Fibroblast of villous mesenchyme (primary cell): ENCODE results near the gene TMA7. TPM values are rescaled to one million over a fixed set of nuclear protein-coding genes. Genes with fewer than 3 reads are reported as not detected.

Experiments used
- DNase-seq: peaks from one replicate; pipeline ENCODE4 v3.0.0-alpha.2; 2010; ENCODE audit warnings: low read depth
- H3K4me3 ChIP-seq: 2 replicates; pipeline ENCODE4 v1.5.1; 2011; ENCODE audit warnings: low read depth, mild to moderate bottlenecking, low read length
- total RNA-seq: library from RNA; depleted of rRNA; stranded (reverse); fragments of >200 nt; gene quantifications from 2 replicates; pipeline ENCODE4 v1.2.3, GENCODE V29; 2012
- TF ChIP-seq, protein P1 (sequence below): IDR thresholded peaks from 2 replicates; pipeline ENCODE4 v1.5.1; 2012; ENCODE audit warnings: low read depth, mild to moderate bottlenecking, low read length; ENCODE audit not compliant: insufficient read depth

The TMA7 gene
- 186 and 216 TPM in 2 replicates for total RNA-seq

DNA sequence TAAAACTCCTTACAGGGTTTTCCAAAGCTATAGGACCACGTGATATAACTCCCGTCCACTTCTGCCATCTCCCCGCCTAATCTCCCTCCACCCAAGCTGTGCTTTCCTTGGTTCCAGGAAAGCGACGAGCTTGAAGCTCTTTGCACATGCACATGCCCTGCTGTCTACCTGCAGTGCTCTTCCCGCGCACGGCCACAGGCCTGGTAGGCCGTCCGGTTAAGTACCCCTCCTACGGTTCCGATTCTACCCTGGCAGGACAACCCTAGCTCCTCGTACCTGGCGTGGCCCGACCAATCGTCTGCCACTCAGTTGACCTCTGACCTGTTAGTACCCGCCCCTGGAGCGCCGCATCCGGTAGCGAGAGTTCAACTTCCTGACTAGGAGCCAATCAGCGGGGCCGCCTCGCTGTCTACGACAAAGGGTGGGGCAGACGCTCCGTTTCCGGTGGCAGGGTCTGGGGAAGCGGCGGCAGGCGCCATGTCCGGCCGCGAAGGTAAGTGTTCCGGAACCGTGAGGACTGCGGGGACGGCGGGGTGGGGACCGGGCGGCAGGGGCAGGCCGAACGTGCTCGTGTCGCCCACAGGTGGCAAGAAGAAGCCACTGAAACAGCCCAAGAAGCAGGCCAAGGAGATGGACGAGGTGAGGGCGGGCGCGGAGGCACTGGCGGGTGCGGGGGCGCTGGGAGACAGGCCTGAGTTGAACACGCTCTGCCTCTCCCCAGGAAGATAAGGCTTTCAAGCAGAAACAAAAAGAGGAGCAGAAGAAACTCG is at the start of gene TMA7, which contains the start of gene CCDC51:
TSS of gene TMA7 (plus strand) at position 438 of the 770 bp plus-strand sequence. CDS start at position 478, 40 bp downstream.
TSS of gene CCDC51 (minus strand) at position 300 of the 770 bp plus-strand sequence. CDS start 4,991 bp downstream, outside the sequence.
- H3K4me3 ChIP-seq = peak within 1 kb of the TSS; percentile 85
- DNase-seq = peak; percentile 96
- TF ChIP-seq, protein P1, sequence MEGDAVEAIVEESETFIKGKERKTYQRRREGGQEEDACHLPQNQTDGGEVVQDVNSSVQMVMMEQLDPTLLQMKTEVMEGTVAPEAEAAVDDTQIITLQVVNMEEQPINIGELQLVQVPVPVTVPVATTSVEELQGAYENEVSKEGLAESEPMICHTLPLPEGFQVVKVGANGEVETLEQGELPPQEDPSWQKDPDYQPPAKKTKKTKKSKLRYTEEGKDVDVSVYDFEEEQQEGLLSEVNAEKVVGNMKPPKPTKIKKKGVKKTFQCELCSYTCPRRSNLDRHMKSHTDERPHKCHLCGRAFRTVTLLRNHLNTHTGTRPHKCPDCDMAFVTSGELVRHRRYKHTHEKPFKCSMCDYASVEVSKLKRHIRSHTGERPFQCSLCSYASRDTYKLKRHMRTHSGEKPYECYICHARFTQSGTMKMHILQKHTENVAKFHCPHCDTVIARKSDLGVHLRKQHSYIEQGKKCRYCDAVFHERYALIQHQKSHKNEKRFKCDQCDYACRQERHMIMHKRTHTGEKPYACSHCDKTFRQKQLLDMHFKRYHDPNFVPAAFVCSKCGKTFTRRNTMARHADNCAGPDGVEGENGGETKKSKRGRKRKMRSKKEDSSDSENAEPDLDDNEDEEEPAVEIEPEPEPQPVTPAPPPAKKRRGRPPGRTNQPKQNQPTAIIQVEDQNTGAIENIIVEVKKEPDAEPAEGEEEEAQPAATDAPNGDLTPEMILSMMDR = no peak

DNA sequence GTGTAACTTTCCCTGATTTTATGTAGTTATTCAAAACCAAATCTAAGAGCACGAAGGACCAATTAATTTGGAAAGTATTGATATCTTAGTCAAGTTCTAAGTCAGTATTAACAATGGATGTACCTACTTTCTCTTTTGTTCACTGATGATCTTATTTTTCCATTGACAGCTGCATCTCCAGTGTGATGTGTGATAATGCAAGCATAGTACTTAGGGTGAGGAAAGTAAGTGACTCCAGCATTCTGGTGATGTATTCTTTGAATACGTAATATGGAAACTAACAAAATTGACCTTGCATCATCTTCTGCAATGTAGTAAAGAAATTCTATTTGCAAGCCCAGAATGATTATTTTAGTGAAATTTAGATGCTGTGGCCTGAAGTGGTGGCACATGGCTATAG is 45.7 kb upstream of the TMA7 start:
- TF ChIP-seq, protein P1 = no peak
- no peak for DNase-seq
- no peak overlapping the region for H3K4me3 ChIP-seq

GRCh38 chr3:48395714-48396113 is 44.3 kb upstream of the TMA7 start:
- TF ChIP-seq, protein P1 = no peak
- DNase-seq = no peak
- H3K4me3 ChIP-seq = no peak overlapping the region

DNA sequence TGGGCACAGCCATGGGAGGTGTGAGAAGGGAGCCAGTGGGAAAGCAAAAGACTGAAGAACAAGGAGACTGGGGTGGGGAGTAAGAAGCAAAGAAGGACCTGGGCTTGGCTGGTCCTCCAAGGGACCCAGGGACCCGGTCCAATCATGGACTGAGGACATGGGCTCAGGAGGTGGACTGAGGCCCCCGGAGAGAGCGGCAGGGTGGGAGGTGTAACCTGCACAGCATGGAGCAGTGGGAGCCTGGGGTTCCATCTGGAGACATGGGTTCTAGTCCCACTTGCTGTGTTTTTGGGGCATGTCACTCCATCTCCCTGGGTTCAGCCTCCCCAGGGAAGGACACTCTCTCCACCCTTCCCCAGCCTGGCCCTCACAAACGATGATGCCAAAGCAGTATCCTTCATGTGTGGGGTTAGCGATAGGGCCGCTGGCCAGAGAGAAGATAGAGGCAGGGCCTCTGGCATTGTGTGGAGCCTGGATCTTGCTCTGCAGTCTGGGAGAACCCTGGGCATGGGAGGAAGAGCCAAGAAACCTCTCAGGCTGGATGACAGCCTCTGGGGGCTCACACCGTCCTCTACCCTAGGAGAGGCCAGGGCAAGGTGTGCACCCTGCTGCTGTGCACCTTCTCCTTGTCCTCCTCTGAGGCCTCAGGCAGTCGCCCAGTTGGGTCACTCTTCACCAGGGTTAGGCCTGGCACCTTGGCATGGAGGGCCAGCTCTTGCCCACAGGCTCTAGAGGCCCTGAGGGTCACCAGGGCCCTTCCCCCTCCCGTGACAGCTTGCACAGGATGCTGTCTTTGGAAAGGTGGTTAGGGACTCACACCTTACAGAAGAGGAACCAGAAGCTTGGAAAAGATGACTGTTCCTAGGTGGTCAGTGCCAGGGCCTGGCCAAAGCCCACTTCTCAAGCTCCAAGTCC is 42.0 kb upstream of the TMA7 start:
- DNase-seq = no peak
- no peak overlapping the region for H3K4me3 ChIP-seq
- TF ChIP-seq, protein P1 = no peak

GRCh38 chr3:48398701-48399386 is 41.2 kb upstream of the TMA7 start:
- H3K4me3 ChIP-seq = no peak overlapping the region
- TF ChIP-seq, protein P1 = no peak
- DNase-seq = no peak

DNA sequence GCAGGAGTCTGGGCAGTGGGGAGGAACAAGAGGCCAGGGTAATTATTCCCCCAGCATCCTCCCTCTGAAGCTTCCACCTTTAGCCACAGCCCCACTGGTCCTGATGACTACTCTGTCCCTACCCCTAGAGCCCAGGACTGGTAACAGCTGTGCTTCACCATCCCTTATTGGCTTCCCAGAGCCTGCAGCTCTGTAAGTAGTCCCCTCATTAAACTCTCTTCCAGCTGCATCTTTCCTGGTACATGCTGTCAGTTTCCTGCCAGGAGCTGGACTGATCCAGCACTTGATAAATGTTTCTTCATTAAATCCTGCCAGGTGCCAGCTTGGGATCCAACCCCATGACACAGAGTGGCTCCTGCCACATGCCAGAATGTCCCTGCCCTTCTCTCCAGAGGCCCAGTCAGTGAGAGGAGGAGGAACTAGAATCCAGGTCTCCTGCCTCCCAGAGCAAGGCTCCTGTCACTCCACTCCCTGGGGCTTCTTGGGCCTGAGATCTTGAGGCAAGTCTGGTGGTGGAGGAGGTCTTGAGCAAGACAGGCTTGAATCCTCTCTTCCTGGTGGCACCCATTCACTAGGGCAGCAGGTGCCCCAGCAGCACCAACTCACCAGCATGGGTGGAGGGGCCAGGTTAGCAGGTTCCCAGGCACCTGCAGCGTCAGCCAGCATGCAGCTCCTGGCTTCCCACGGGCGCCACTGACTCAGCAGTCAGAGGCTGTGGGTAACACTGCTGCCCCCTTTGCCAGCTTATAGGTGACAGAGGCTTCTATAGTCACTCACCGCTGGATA is 40.5 kb upstream of the TMA7 start:
- no peak for DNase-seq
- no peak overlapping the region for H3K4me3 ChIP-seq
- TF ChIP-seq, protein P1 = no peak
